Neural progenitor cell (in vitro differentiated cells): ENCODE data around the gene EMILIN3. TPM values are rescaled to one million over a fixed set of nuclear protein-coding genes. Genes with fewer than 3 reads are reported as not detected.
A peak's percentile ranks its signal among the peaks of the same experiment; 100 is the strongest.

Experiments
- DNase-seq: peaks from one replicate; pipeline ENCODE4 v3.0.0-alpha.2; 2016; ENCODE audit warnings: low spot score
- H2AFZ ChIP-seq: fragments of 200-600 bp; sonication (generic); replicated peaks from 2 replicates; pipeline ENCODE4 v1.6.1; 2016; ENCODE audit warnings: antibody characterized with exemption
- H3F3A ChIP-seq: fragments of 200-600 bp; sonication (generic); 2 replicates; pipeline ENCODE4 v1.6.1; 2016; ENCODE audit warnings: antibody characterized with exemption, low read depth
- H3K27ac ChIP-seq: fragments of 200-600 bp; sonication (generic); 2 replicates; pipeline ENCODE4 v1.5.1; 2016; ENCODE audit warnings: mild to moderate bottlenecking
- H3K27me3 ChIP-seq: fragments of 200-600 bp; sonication (generic); 2 replicates; pipeline ENCODE4 v1.6.1; 2016; ENCODE audit warnings: mild to moderate bottlenecking, moderate library complexity
- H3K36me3 ChIP-seq: fragments of 200-600 bp; sonication (generic); 2 replicates; pipeline ENCODE4 v1.5.1; 2016
- H3K4me1 ChIP-seq: fragments of 200-600 bp; sonication (generic); 2 replicates; pipeline ENCODE4 v1.6.1; 2016; ENCODE audit warnings: mixed run types
- H3K4me2 ChIP-seq: fragments of 200-600 bp; sonication (generic); 2 replicates; pipeline ENCODE4 v1.6.1; 2016
- H3K4me3 ChIP-seq: fragments of 200-600 bp; sonication (generic); 2 replicates; pipeline ENCODE4 v1.5.1; 2016
- H3K79me2 ChIP-seq: fragments of 200-600 bp; sonication (generic); 2 replicates; pipeline ENCODE4 v1.6.1; 2016; ENCODE audit warnings: low read depth
- H3K9ac ChIP-seq: fragments of 200-600 bp; sonication (generic); 2 replicates; pipeline ENCODE4 v1.6.1; 2016
- H3K9me3 ChIP-seq: fragments of 200-600 bp; sonication (generic); 2 replicates; pipeline ENCODE4 v1.5.1; 2016; ENCODE audit warnings: low read depth
- H4K20me1 ChIP-seq: fragments of 200-600 bp; sonication (generic); 2 replicates; pipeline ENCODE4 v1.6.1; 2016; ENCODE audit warnings: low read depth
- H3K27ac Mint-ChIP-seq: 3 replicates; pipeline ENCODE4 v1.8.0; 2021; ENCODE audit warnings: mixed read lengths
- H3K27me3 Mint-ChIP-seq: 2 replicates; pipeline ENCODE4 v1.8.0; 2022; ENCODE audit warnings: low read depth, mild to moderate bottlenecking, inconsistent platforms, moderate library complexity, mixed read lengths; ENCODE audit not compliant: insufficient read depth
- H3K36me3 Mint-ChIP-seq: 3 replicates; pipeline ENCODE4 v1.8.0; 2021; ENCODE audit warnings: mixed read lengths
- H3K4me1 Mint-ChIP-seq: 3 replicates; pipeline ENCODE4 v1.8.0; 2021; ENCODE audit warnings: mixed read lengths
- H3K4me3 Mint-ChIP-seq: 3 replicates; pipeline ENCODE4 v1.8.0; 2021; ENCODE audit warnings: mild to moderate bottlenecking, moderate library complexity, mixed read lengths
- H3K9me3 Mint-ChIP-seq: 3 replicates; pipeline ENCODE4 v1.8.0; 2020; ENCODE audit warnings: mixed read lengths
- CTCF ChIP-seq: fragments of 200-600 bp; sonication (generic); IDR thresholded peaks from 2 replicates; pipeline ENCODE4 v1.5.1; 2017; ENCODE audit warnings: antibody characterized with exemption, mild to moderate bottlenecking
- EZH2 ChIP-seq: fragments of 200-600 bp; sonication (generic); IDR thresholded peaks from 2 replicates; pipeline ENCODE4 v1.6.1; 2017; ENCODE audit warnings: antibody characterized with exemption, mild to moderate bottlenecking, moderate library complexity
- EZH2phosphoT487 ChIP-seq: fragments of 200-600 bp; sonication (generic); IDR thresholded peaks from 2 replicates; pipeline ENCODE4 v1.6.1; 2017; ENCODE audit warnings: antibody characterized with exemption
- total RNA-seq: library from RNA; depleted of rRNA; stranded (reverse); fragments of >200 nt; gene quantifications from 2 replicates; pipeline ENCODE4 v1.2.3, GENCODE V29; 2015; ENCODE audit warnings: low replicate concordance

The EMILIN3 gene
- total RNA-seq, 1 donor from 2014 or later: 3.5 TPM

GRCh38 chr20:41369673-41370072 is 3.1 kb upstream of the EMILIN3 start:
- TF ChIP-seq CTCF (no peak), EZH2phosphoT487 (no peak), EZH2 (no peak)
- no peaks in the 10 kb centered on the region for H3K9me3 ChIP-seq
- peaks cover 10% of the 10 kb centered on the region for H4K20me1 ChIP-seq
- Mint-ChIP-seq H3K36me3 (no peaks in the 10 kb centered on the region), H3K27me3 (peaks cover 29% of the 10 kb centered on the region), H3K9me3 (peaks cover 13% of the 10 kb centered on the region), H3K4me3 (no peak overlapping the region), H3K4me1 (peaks cover 27% of the 10 kb centered on the region), H3K27ac (no peak overlapping the region)
- H3K9ac ChIP-seq: no peak overlapping the region
- H3K4me1 ChIP-seq: peaks cover 15% of the 10 kb centered on the region
- DNase-seq: no peak
- no peak overlapping the region for H2AFZ ChIP-seq
- peaks cover 12% of the 10 kb centered on the region for H3F3A ChIP-seq
- peaks cover 53% of the 10 kb centered on the region for H3K27me3 ChIP-seq
- H3K4me2 ChIP-seq: no peak overlapping the region
- H3K27ac ChIP-seq: no peak overlapping the region
- no peaks in the 10 kb centered on the region for H3K79me2 ChIP-seq
- H3K4me3 ChIP-seq: no peak overlapping the region
- H3K36me3 ChIP-seq: no peaks in the 10 kb centered on the region

DNA sequence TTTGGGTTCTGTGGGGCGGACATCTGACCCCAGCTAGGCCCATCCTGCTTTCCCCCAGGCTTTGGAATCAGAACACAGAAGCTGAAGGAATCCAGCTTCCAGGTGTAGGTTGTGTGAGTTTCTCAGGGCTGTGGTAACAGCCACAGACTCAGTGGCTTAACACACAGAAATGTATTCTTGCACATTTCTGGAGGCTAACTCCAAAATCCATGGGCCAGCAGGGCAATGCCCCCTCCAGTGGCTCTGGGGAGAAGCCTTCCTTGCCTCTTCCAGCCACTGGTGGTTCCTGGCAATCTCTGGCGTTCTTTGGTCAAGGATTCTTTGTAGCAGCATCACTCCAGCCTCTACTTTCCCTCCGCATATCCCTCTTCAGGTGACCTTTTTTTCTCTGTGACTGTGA is 1.3 kb upstream of the EMILIN3 start:
- Histone ChIP-seq H3K4me1 (peaks cover 9% of the 10 kb centered on the region), H4K20me1 (peaks cover 10% of the 10 kb centered on the region), H3K4me3 (no peak overlapping the region), H3F3A (peaks cover 12% of the 10 kb centered on the region), H3K4me2 (no peak overlapping the region), H3K79me2 (no peaks in the 10 kb centered on the region), H3K27ac (no peak overlapping the region), H3K36me3 (no peaks in the 10 kb centered on the region), H3K9ac (no peak overlapping the region), H3K9me3 (no peaks in the 10 kb centered on the region), H2AFZ (no peak overlapping the region), H3K27me3 (peaks cover 63% of the 10 kb centered on the region)
- Mint-ChIP-seq H3K27ac (no peak overlapping the region), H3K4me3 (peak overlapping the region; percentile 90), H3K36me3 (no peaks in the 10 kb centered on the region), H3K4me1 (peaks cover 11% of the 10 kb centered on the region), H3K27me3 (peaks cover 21% of the 10 kb centered on the region), H3K9me3 (peaks cover 10% of the 10 kb centered on the region)
- DNase-seq: no peak
- no peak for TF ChIP-seq EZH2phosphoT487
- TF ChIP-seq CTCF: no peak
- TF ChIP-seq EZH2: no peak

- DNase-seq: peak; percentile 42
- TF ChIP-seq CTCF (no peak), EZH2 (peak; percentile 0)
- Histone ChIP-seq H3K4me1 (peaks cover 9% of the 10 kb centered on the region), H4K20me1 (peaks cover 10% of the 10 kb centered on the region), H3K27ac (no peak overlapping the region), H3K36me3 (no peaks in the 10 kb centered on the region), H3K4me3 (peak overlapping the region; percentile 68), H2AFZ (peak overlapping the region; percentile 99), H3K9ac (no peak overlapping the region), H3F3A (peaks cover 12% of the 10 kb centered on the region), H3K4me2 (peak overlapping the region; percentile 100), H3K27me3 (peaks cover 63% of the 10 kb centered on the region), H3K79me2 (no peaks in the 10 kb centered on the region), H3K9me3 (no peaks in the 10 kb centered on the region)
- H3K4me3 Mint-ChIP-seq: peak overlapping the region; percentile 90
- peaks cover 11% of the 10 kb centered on the region for H3K4me1 Mint-ChIP-seq
- peaks cover 6% of the 10 kb centered on the region for H3K9me3 Mint-ChIP-seq
- H3K36me3 Mint-ChIP-seq: no peaks in the 10 kb centered on the region
- H3K27ac Mint-ChIP-seq: peak overlapping the region; percentile 89
- peaks cover 21% of the 10 kb centered on the region for H3K27me3 Mint-ChIP-seq
Observed at GRCh38 chr20:41367393-41367695, 726 bp upstream of the EMILIN3 start.
